ENCODE data around the gene UNC93A.
"Not testable (repeated sequence)": the region's sequence is repeated elsewhere in the genome, so short reads cannot be mapped to it uniquely, and the experiment has no call there.

The UNC93A gene

GRCh38 chr6:167270499-167271311, 20.4 kb upstream of the UNC93A start:
- no peak for DNase-seq

GRCh38 chr6:167272151-167272550, 19.0 kb upstream of the UNC93A start:
- no peak for DNase-seq

- no peak for DNase-seq
Observed at GRCh38 chr6:167272696-167273379, 18.3 kb upstream of the UNC93A start.

- DNase-seq: no peak
Observed at GRCh38 chr6:167274270-167274669, 16.8 kb upstream of the UNC93A start.

GRCh38 chr6:167275001-167275400, 16.1 kb upstream of the UNC93A start:
- no peak for DNase-seq

GRCh38 chr6:167275436-167275835, 15.7 kb upstream of the UNC93A start:
- DNase-seq: no peak

GRCh38 chr6:167276772-167277533, 14.2 kb upstream of the UNC93A start:
- no peak for DNase-seq

- DNase-seq: not testable (repeated sequence)
Observed at GRCh38 chr6:167278173-167278940, 12.8 kb upstream of the UNC93A start.

GRCh38 chr6:167279766-167280446, 11.2 kb upstream of the UNC93A start:
- DNase-seq: no peak

- not testable (repeated sequence) for DNase-seq
Observed at GRCh38 chr6:167280466-167280865, 10.6 kb upstream of the UNC93A start.

- no peak for DNase-seq
Observed at GRCh38 chr6:167282165-167282564, 8.9 kb upstream of the UNC93A start.

- DNase-seq: not testable (repeated sequence)
Observed at GRCh38 chr6:167284565-167284964, 6.5 kb upstream of the UNC93A start.

- DNase-seq: no peak
Observed at GRCh38 chr6:167285077-167285770, 5.9 kb upstream of the UNC93A start.

- DNase-seq: no peak
Observed at GRCh38 chr6:167287513-167288048, 3.5 kb upstream of the UNC93A start.

- peak; percentile 75 for DNase-seq
Observed at GRCh38 chr6:167288591-167289225, 2.4 kb upstream of the UNC93A start.

GRCh38 chr6:167289291-167289690, 1.8 kb upstream of the UNC93A start:
- DNase-seq: not testable (repeated sequence)

GRCh38 chr6:167291623-167292300, 647 bp downstream of the UNC93A start:
- DNase-seq: no peak

GRCh38 chr6:167292301-167293087, 1.4 kb downstream of the UNC93A start:
- no peak for DNase-seq

Measured in right kidney (tissue), 1 donor.